ENCODE measurements around the gene COQ10B.

The COQ10B gene

DNA sequence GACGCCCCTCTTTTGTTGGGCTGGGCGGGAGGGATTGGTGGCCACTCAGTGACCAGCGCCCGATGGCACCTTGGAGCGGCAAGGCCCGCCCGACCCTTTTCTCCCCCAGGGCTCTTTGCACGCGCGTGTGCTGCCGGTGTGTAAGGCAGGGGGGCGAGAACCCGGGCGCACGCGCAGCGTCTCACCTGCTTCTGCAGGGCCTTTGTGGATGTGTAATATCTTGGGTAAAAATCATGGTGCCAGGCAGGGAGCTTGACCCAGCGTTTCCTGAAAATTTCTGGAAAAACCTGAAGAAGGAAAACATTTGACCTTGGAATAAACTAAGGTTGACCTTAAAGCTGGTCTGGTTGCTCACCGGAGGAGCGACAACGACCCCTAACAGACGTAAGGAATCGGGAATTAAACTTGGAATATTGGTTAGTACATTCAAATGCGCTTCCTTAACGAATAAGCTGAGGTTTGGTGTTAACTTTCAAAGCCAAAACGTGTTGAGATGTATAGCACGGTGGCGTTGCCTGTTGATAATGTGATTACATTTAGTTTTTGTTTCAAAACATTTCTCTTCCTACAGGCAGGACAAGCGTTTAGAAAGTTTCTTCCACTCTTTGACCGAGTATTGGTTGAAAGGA is 47.3 kb downstream of the COQ10B start:
- DNase-seq (ENCODE audit: low read depth, low spot score): no peak

DNA sequence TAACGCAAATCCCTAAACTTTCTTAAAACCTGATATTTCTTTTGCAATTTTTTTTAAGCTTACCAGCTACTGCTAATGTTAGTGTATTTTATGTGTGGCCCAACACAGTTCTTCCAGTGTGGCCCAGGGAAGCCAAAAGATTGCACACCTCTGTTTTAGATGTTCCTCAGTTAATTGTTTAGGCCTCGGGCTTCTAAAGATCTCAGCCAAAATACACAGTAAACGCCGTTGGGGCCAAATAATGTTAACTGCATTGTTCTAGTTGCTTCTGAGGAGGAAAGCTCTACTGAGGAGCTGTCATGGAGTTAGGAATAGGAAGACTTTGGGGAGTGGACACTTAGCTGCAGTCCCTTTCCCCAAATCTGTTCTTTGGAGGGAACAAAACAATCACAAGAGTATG is 48.8 kb downstream of the COQ10B start:
- peak; percentile 29 for DNase-seq (ENCODE audit: low read depth, low spot score)

DNA sequence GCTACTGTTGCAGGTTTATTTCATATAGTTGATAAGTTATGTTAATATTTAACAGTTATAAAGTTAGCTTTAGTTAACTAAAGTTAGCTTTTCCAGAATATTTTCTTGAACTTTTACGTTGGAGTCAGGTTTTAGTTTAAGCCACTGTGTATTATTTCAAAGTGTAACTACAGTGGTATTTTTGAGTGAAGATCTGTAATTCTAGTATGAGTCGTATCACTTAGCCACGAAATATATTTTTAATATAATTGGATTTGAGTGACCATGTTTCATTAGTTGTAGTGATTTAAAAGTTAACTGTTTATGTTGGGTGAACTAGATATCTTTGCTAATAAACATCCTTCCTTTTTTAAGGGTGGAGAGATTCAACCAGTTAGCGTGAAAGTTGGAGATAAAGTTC is 49.3 kb downstream of the COQ10B start:
- no peak for DNase-seq (ENCODE audit: low read depth, low spot score)

DNA sequence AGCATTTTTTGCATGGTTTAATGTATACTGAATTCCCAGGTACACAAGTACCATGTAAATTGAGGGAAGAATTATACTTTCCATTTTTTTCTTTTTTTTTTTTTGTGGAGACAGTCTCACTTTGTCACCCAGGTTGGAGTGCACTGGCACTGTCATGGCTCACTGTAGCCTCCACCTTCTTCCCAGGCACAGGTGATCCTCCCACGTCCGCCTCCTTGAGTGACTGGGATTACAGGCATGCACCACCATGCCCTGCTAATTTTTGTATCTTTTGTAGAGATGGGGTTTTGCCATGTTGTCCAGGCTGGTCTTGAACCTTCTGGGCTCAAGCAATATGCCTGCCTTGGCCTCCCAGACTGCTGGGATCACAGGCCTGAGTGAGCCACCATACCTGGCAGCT is 50.6 kb downstream of the COQ10B start:
- no peak for DNase-seq (ENCODE audit: low read depth, low spot score)

DNA sequence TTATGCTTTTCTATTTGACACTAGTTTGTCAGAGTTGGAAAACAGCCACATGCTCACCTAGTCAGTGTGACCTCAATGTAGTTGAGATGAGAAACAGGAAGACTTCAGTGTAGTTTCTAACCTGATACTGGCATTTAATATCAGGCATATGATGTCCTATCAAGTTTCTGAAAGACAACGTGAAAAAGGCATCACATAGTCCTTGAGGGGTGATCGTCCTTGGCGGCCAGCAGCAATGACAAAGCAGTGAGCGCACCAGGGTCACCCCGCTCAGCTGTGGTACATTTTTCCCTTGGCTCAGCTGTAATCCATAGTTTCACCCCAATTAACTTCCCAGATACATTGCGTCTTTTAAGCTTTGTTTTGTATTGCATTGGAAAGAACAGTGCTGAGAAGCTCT is 51.2 kb downstream of the COQ10B start:
- no peak for DNase-seq (ENCODE audit: low read depth, low spot score)

DNA sequence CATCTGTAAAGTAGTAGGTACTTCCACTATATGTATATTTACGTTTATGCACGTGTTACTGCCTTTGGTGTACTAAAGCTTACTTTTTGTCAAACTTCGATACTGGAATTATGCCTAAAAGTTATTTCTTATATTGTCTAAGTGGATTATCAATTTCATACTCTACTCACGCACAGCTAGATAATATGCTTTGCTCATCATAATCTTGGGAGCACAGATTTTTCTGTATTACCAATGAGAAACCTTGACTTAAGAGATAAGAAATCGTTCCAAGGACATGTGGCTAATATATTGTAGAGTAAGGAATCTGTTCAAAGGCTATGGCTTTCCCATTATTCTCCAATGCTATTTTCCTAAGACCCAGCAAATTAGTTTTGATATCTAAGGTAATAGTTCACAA is 53.3 kb downstream of the COQ10B start:
- DNase-seq (ENCODE audit: low read depth, low spot score): no peak

DNA sequence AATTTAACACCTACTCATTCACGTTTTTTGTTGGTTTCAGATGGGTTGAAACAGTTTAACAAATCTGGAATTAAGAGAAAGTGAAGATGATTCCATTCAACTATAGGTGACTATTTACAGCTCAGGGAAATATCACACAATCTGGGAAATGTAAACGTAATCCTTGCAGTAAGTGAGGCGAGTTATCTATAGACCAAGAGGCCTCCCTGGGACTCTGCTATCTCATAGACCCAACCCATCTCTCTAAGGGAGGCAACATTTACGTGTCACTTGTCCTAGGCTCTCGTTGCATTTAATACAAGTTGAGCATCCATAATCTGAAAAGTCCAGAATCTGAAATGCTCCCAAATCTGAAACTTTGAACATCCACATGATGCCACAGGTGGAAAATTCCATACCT is 60.6 kb downstream of the COQ10B start:
- no peak for DNase-seq (ENCODE audit: low read depth, low spot score)

DNA sequence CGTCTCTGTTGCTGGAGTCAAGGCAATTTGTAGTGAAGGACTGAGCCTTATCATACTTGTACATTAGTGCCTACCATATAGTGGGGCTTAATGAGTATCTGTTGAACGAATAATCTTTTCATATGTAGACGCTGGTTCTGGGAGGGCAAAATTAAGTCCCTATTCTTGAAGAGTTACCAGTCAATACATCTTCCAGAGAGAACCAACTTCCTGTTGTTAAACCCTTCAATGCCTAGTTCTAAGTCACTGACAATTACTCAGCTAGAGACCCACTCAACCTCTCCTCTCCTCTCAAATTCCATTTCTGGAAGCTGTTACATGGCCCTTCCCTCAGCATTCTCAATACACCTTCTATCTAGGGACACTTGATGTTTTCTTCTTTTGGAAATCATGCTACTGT is 61.4 kb downstream of the COQ10B start:
- DNase-seq (ENCODE audit: low read depth, low spot score): no peak

DNA sequence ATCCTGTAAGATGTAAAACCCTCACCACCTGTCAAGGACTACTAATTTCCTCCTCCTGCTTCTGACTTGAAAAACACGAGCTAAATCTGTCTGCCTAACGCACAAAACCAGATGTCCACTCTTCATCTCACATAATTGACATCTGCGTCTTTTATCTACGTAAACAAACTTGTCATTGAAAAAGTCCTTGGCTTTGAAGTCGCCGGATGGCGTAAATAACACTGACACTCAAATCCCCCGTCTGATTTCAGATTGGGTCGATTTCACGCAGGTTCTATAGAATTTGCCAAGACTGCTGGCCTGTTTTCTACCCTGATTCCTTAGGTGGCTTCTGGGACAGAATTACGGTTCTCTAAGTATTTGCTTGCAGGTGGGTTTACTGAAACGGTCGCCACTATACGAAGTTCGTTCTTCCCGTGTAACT is 62.0 kb downstream of the COQ10B start:
- no peak for DNase-seq (ENCODE audit: low read depth, low spot score)

DNA sequence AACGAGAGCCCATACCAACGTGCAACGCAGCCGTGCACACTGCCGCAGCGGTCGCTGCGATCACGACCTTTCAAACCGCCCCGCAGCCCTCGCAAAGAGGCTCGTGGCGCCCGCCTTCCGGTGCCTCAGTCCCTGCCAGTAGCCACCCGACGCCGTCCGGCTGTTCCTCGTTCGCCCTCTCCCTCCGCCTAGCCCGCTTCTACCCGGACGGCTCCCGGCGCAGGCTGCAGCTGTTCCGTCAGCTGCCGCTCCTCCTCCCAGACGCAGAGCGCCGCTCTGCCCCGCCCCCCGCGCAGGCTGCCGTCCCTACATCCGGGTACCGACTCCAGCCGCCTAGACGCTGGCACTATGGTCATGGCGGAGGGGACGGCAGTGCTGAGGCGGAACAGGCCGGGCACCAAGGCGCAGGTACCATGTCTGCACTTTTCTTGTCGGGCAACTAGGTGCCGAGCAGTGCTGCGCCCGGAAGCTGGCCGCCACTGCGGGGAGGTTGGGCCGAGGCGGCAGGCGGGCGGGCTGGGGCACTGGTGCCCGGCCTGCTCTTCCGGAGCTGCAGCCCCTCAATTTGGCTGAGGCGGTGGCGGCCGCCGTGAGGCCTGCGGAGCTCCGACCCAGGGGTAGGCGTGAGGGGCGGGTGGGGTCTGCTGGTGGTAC is 62.5 kb downstream of the COQ10B start, which contains the start of gene MOB4:
TSS of gene MOB4 (plus strand) at position 328 of the 654 bp plus-strand sequence. CDS start at position 349, 21 bp downstream.
- DNase-seq (ENCODE audit: low read depth, low spot score): peak; percentile 98

DNA sequence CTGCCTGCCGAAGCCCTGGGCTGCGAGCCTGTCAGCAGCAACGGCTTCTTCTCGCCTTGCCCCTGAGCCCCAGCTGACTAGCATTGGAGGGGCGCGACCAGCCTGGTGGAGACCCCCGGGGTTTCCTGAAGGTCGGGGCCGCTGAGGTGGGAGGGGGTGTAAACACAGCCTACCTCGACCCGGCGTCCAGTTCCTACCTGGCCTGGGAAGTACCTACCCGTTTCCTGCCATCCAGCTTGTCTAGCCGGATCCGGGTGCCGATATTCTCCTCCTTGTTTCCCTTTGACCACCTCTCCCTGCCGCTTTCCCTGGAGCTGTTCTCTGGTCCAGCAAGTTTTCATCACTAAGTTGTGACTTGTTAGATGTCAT is 63.0 kb downstream of the COQ10B start:
- DNase-seq (ENCODE audit: low read depth, low spot score): peak; percentile 59

DNA sequence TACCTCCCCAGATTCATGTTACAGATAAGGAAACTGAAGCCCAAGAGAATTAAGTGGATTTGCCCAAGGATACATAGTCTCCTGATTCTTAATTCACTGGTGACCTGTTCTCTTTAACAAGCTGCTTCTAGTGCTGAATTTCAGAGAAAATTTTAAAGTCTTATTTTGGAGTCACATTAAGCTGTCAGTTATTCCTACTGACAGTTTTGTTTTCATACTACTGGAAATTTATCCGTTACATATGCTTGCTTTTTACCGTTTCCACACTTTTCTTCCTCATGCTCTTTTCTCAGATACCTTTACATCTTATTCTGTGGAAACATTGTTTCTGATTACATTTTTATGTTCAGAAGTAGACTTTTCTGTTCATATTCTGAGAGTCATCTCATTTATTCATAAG is 63.8 kb downstream of the COQ10B start:
- DNase-seq (ENCODE audit: low read depth, low spot score): no peak
